OCI-LY1 (cell line): ENCODE data around the gene IFIH1.

ENCODE experiments used
- H2AFZ ChIP-seq: fragments of 200-600 bp; sonication (generic), shearing (Covaris generic); 2 replicates; pipeline ENCODE4 v1.6.0; 2014; ENCODE audit warnings: antibody characterized with exemption, mild to moderate bottlenecking, low read length
- H3F3A ChIP-seq: fragments of 200-600 bp; sonication (generic), shearing (Covaris generic); 2 replicates; pipeline ENCODE4 v1.6.0; 2014; ENCODE audit warnings: mild to moderate bottlenecking, antibody characterized with exemption, low read length, moderate library complexity; ENCODE audit not compliant: insufficient read depth
- H3K27ac ChIP-seq: fragments of 200-600 bp; sonication (generic); 2 replicates; pipeline ENCODE4 v1.5.1; 2014; ENCODE audit warnings: low read length, mixed run types, mild to moderate bottlenecking, low read depth; ENCODE audit not compliant: poor library complexity, severe bottlenecking
- H3K27me3 ChIP-seq: fragments of 200-600 bp; sonication (generic); 2 replicates; pipeline ENCODE4 v1.6.0; 2014; ENCODE audit warnings: antibody characterized with exemption, mild to moderate bottlenecking, low read length, moderate library complexity; ENCODE audit not compliant: insufficient read depth
- H3K36me3 ChIP-seq: fragments of 200-600 bp; sonication (generic); 2 replicates; pipeline ENCODE4 v1.6.1; 2014; ENCODE audit warnings: mild to moderate bottlenecking, antibody characterized with exemption, low read length, moderate library complexity, mixed read lengths; ENCODE audit not compliant: insufficient read depth
- H3K4me1 ChIP-seq: fragments of 200-600 bp; sonication (generic); 2 replicates; pipeline ENCODE4 v1.5.1; 2014; ENCODE audit warnings: mild to moderate bottlenecking, low read length, moderate library complexity; ENCODE audit not compliant: insufficient read depth, severe bottlenecking
- H3K4me2 ChIP-seq: fragments of 200-600 bp; sonication (generic), shearing (Covaris generic); 2 replicates; pipeline ENCODE4 v1.6.1; 2014; ENCODE audit warnings: low read length
- H3K4me3 ChIP-seq: fragments of 200-600 bp; sonication (generic); 2 replicates; pipeline ENCODE4 v1.5.1; 2014; ENCODE audit warnings: low read length, low read depth, mild to moderate bottlenecking, mixed read lengths; ENCODE audit not compliant: poor library complexity, severe bottlenecking
- H3K79me2 ChIP-seq: fragments of 200-600 bp; shearing (Covaris generic); 2 replicates; pipeline ENCODE4 v1.6.1; 2016; ENCODE audit warnings: mixed run types, low read length, mixed read lengths; ENCODE audit not compliant: insufficient read depth
- H3K9ac ChIP-seq: fragments of 200-600 bp; sonication (generic), shearing (Covaris generic); 2 replicates; pipeline ENCODE4 v1.6.1; 2014; ENCODE audit warnings: mild to moderate bottlenecking, low read length, mixed read lengths
- H3K9me2 ChIP-seq: fragments of 200-600 bp; sonication (generic), shearing (Covaris generic); 2 replicates; pipeline ENCODE4 v1.6.1; 2014; ENCODE audit warnings: low read depth, mild to moderate bottlenecking, low read length, mixed read lengths
- H3K9me3 ChIP-seq: fragments of 200-600 bp; shearing (Covaris generic); 2 replicates; pipeline ENCODE4 v1.6.1; 2014; ENCODE audit warnings: low read length, mixed read lengths
- H4K20me1 ChIP-seq: fragments of 200-600 bp; sonication (generic), shearing (Covaris generic); 2 replicates; pipeline ENCODE4 v1.6.0; 2016; ENCODE audit warnings: mild to moderate bottlenecking, low read length; ENCODE audit not compliant: insufficient read depth
- CTCF ChIP-seq: fragments of 200-600 bp; sonication (generic), shearing (Covaris generic); IDR thresholded peaks from 2 replicates; pipeline ENCODE4 v1.5.1; 2017; ENCODE audit warnings: mild to moderate bottlenecking, antibody characterized with exemption, low read length, moderate library complexity, mixed read lengths
- EZH2 ChIP-seq: fragments of 200-600 bp; sonication (generic), shearing (Covaris generic); IDR thresholded peaks from 2 replicates; pipeline ENCODE4 v1.8.0; 2017; ENCODE audit warnings: borderline replicate concordance, mixed run types, mild to moderate bottlenecking, antibody characterized with exemption, low read length, moderate library complexity, mixed read lengths

IFIH1 gene

GRCh38 chr2:162243294-162243693 lies 75.2 kb downstream of the IFIH1 start, which contains the start of gene FAP:
Gene FAP (minus strand): TSS chr2:162243445. CDS start chr2:162243327, 118 bp downstream.
- no peaks in the 10 kb centered on the region for H4K20me1 ChIP-seq
- no peaks in the 10 kb centered on the region for H3K79me2 ChIP-seq
- H3K9me2 ChIP-seq = no peaks in the 10 kb centered on the region
- no peak within 1 kb of the TSS for H3K9ac ChIP-seq
- no peak within 1 kb of the TSS for H3K4me3 ChIP-seq
- TF ChIP-seq EZH2 = no peak
- no peak for TF ChIP-seq CTCF
- no peak within 1 kb of the TSS for H3K27ac ChIP-seq
- no peaks in the 10 kb centered on the region for H3K9me3 ChIP-seq
- H3K4me2 ChIP-seq = no peak within 1 kb of the TSS
- no peaks in the 10 kb centered on the region for H3K27me3 ChIP-seq
- no peaks in the 10 kb centered on the region for H3F3A ChIP-seq
- no peaks in the 10 kb centered on the region for H3K4me1 ChIP-seq
- no peak within 1 kb of the TSS for H2AFZ ChIP-seq
- H3K36me3 ChIP-seq = no peaks in the 10 kb centered on the region

- no peak overlapping the region for H3K4me3 ChIP-seq
These were observed 75.8 kb downstream of the IFIH1 start for GRCh38 chr2:162242586-162243280.

DNA sequence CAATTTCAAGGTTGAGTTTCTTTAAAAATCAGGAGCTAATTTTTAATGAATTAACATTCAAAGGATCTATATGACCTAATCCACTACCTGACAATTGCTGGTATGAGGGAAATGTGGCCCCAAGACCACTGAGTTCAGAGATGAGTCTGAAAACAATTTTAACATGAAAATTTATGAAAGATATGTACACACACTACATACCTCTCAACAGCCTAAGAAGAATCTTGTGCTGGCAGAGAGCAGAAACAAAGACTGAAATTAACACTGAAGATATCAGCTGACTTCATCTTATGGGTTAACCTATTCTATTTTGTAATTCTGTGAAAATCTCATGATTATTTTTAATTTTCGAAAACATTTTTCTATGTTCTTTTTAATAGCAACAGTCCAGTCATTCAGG lies 76.9 kb downstream of the IFIH1 start:
- no peaks in the 10 kb centered on the region for H3K9me2 ChIP-seq
- H3K9ac ChIP-seq = no peak overlapping the region
- no peaks in the 10 kb centered on the region for H3K79me2 ChIP-seq
- H4K20me1 ChIP-seq = no peaks in the 10 kb centered on the region
- no peak overlapping the region for H2AFZ ChIP-seq
- H3F3A ChIP-seq = no peaks in the 10 kb centered on the region
- no peaks in the 10 kb centered on the region for H3K27me3 ChIP-seq
- no peaks in the 10 kb centered on the region for H3K4me1 ChIP-seq
- H3K36me3 ChIP-seq = no peaks in the 10 kb centered on the region
- TF ChIP-seq EZH2 = no peak
- no peak for TF ChIP-seq CTCF
- no peak overlapping the region for H3K27ac ChIP-seq
- H3K4me2 ChIP-seq = no peak overlapping the region
- no peak overlapping the region for H3K4me3 ChIP-seq
- no peaks in the 10 kb centered on the region for H3K9me3 ChIP-seq

More at GRCh38 chr2:162242586-162243280, 75.8 kb downstream of the IFIH1 start:
- H3K9ac ChIP-seq = no peak overlapping the region
- TF ChIP-seq CTCF (no peak), EZH2 (no peak)
- no peaks in the 10 kb centered on the region for H3K9me3 ChIP-seq
- no peaks in the 10 kb centered on the region for H4K20me1 ChIP-seq
- H3K79me2 ChIP-seq = no peaks in the 10 kb centered on the region
- no peak overlapping the region for H2AFZ ChIP-seq
- no peaks in the 10 kb centered on the region for H3K27me3 ChIP-seq
- H3K9me2 ChIP-seq = no peaks in the 10 kb centered on the region
- H3K4me1 ChIP-seq = no peaks in the 10 kb centered on the region
- no peak overlapping the region for H3K27ac ChIP-seq
- no peaks in the 10 kb centered on the region for H3F3A ChIP-seq
- no peaks in the 10 kb centered on the region for H3K36me3 ChIP-seq
- no peak overlapping the region for H3K4me2 ChIP-seq
